MM.1S (cell line): ENCODE data around the gene GUCD1.

Experiments
- EZH2 ChIP-seq: fragments of 300-600 bp; sonication (generic); optimal IDR thresholded peaks from 2 replicates; pipeline ENCODE3; 2017; ENCODE audit warnings: low read depth, mild to moderate bottlenecking, antibody characterized with exemption, low read length, mixed read lengths
- TF ChIP-seq, protein P1 (sequence below): fragments of 300-600 bp; sonication (generic); IDR thresholded peaks from 2 replicates; pipeline ENCODE4 v1.5.1; 2016; ENCODE audit warnings: antibody characterized with exemption, low read length, mixed read lengths

DNA sequence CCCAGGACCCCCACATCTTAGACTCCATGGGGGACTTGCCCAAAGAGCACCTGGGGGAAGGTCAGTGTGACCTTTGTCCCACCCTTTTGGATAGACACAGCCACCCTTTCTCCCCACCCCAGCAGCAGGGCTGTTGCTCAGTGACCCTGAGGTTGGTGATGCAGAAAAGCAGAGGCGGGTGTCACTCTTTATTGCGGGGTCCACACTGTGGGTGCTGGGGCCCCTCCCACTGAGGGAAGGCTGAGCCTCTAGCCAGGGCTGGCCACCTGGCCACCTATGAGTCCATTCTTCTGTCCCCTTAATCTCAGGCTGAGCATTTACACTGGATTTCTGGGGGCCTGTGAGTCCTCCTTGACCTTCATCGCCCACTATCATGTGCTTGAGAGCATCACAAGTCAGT is 30.5 kb upstream of the GUCD1 start:
- TF ChIP-seq, protein P1, sequence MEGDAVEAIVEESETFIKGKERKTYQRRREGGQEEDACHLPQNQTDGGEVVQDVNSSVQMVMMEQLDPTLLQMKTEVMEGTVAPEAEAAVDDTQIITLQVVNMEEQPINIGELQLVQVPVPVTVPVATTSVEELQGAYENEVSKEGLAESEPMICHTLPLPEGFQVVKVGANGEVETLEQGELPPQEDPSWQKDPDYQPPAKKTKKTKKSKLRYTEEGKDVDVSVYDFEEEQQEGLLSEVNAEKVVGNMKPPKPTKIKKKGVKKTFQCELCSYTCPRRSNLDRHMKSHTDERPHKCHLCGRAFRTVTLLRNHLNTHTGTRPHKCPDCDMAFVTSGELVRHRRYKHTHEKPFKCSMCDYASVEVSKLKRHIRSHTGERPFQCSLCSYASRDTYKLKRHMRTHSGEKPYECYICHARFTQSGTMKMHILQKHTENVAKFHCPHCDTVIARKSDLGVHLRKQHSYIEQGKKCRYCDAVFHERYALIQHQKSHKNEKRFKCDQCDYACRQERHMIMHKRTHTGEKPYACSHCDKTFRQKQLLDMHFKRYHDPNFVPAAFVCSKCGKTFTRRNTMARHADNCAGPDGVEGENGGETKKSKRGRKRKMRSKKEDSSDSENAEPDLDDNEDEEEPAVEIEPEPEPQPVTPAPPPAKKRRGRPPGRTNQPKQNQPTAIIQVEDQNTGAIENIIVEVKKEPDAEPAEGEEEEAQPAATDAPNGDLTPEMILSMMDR = no peak
- no peak for TF ChIP-seq EZH2
